Tibial nerve (tissue), 4 donors: ENCODE results near the gene C2.

Experiments used
- EP300 ChIP-seq, 2 donors: sonication (generic); formaldehyde crosslinking; IDR thresholded peaks; one replicate each; pipeline ENCODE4 v1.6.1; 2017; ENCODE audit warnings: antibody characterized with exemption in 2 of 2, mild to moderate bottlenecking in 1 of 2
- POLR2A ChIP-seq, 2 donors: fragments of 450-650 bp; IDR thresholded peaks; one replicate each; pipeline ENCODE4 v1.6.1; 2017; ENCODE audit warnings: antibody characterized with exemption in 2 of 2, mild to moderate bottlenecking in 2 of 2, moderate library complexity in 2 of 2
- TF ChIP-seq, protein P1 (sequence below), 5 experiments: fragments of 200-600 bp in 3 of 5; fragments of 450-650 bp in 2 of 5; sonication (generic) in 3 of 5; IDR thresholded peaks; one replicate each; pipeline ENCODE4 v1.5.1; 2016 to 2019; ENCODE audit warnings: antibody characterized with exemption in 5 of 5, mild to moderate bottlenecking in 3 of 5, moderate library complexity in 2 of 5

DNA sequence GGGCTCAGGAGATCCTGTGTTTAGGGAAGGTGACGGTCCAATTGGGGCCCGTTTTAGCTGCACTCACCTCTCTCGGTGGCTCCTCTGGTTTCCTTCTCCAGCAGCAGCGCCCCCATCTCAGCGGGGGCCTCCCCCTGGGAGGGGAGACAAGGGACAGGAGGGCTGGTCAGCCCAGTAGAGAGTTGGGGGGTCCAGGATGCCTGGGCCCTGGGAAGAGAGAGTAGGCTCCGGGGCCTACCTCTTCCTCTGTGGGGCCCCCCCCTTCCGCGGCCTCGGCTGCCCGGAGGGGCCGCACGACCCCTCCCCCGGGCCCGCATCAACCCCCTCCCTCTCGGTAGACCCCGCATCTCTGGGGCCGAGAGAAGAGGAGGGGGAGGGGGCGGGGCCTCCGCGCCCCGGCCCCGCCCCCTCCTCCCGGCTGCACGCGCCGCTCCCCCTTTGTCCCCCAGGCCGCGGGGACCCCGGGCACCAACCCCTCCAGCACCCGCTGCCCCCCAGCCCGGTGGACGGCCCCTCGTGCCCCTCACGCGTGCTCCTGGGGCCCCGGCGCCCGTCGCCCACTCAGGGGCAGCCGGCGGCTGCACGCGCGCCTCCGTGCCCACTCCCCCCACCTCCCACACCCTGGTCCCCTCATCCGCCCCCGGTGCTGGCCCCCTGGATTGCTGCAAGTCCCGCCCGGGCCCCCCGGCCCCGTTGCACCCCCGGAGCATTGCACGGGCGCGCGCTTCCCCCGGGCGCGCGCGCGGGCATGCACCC lies 30.5 kb upstream of the C2 start:
- TF ChIP-seq, protein P1, sequence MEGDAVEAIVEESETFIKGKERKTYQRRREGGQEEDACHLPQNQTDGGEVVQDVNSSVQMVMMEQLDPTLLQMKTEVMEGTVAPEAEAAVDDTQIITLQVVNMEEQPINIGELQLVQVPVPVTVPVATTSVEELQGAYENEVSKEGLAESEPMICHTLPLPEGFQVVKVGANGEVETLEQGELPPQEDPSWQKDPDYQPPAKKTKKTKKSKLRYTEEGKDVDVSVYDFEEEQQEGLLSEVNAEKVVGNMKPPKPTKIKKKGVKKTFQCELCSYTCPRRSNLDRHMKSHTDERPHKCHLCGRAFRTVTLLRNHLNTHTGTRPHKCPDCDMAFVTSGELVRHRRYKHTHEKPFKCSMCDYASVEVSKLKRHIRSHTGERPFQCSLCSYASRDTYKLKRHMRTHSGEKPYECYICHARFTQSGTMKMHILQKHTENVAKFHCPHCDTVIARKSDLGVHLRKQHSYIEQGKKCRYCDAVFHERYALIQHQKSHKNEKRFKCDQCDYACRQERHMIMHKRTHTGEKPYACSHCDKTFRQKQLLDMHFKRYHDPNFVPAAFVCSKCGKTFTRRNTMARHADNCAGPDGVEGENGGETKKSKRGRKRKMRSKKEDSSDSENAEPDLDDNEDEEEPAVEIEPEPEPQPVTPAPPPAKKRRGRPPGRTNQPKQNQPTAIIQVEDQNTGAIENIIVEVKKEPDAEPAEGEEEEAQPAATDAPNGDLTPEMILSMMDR (IDR thresholded peaks at IDR 0.05) = no peak
- no peak for TF ChIP-seq EP300 (IDR thresholded peaks at IDR 0.05)
- no peak for TF ChIP-seq POLR2A (IDR thresholded peaks at IDR 0.05)
